Endothelial cell of umbilical vein (primary cell): Measurements from ENCODE around the gene MYH11. TPM values are rescaled to one million over a fixed set of nuclear protein-coding genes. Genes with fewer than 3 reads are reported as not detected.

ENCODE experiments used
- BruUV-seq: library from RNA; stranded (reverse); fragments of 400-500 nt; replicated peaks from 2 replicates; lab custom pipeline; 2021; lab: Mats Ljungman, UMichigan
- CTCF ChIA-PET: fragments of 300-600, 350-600 bp; sonication (Branson Sonifier 250); formaldehyde crosslinking; loops from one replicate; lab custom pipeline; 2021; ENCODE audit warnings: antibody characterized with exemption, inconsistent platforms; lab: Charles Lee
- POLR2A ChIA-PET: fragments of 300-600, 350-600 bp; sonication (Branson Sonifier 250); formaldehyde crosslinking; loops from one replicate; lab custom pipeline; 2021; ENCODE audit warnings: antibody characterized with exemption, inconsistent platforms; lab: Charles Lee
- DNase-seq: peaks from one replicate; pipeline ENCODE4 v3.0.0-alpha.2; 2011; ENCODE audit warnings: low read depth, low spot score
- FAIRE-seq: peaks from 2 replicates; lab custom pipeline; 2011; peaks lifted over from hg19 to GRCh38; lab: Jason Lieb, UNC
- H2AFZ ChIP-seq: 2 replicates; pipeline ENCODE4 v1.6.0; 2012; ENCODE audit warnings: low read depth, low read length, control low read depth, inconsistent platforms
- H3K27ac ChIP-seq: 2 replicates; pipeline ENCODE4 v1.5.1; 2011; ENCODE audit warnings: low read depth, mild to moderate bottlenecking, control low read depth, low read length, moderate library complexity; ENCODE audit not compliant: insufficient read depth
- H3K27me3 ChIP-seq, 2 experiments: 2 replicates each; pipeline versions ENCODE4 v1.6.0 to v1.6.1; 2011; ENCODE audit warnings: low read length in 2 of 2, mixed read lengths in 1 of 2; ENCODE audit not compliant: control insufficient read depth in 2 of 2, insufficient read depth in 2 of 2
- H3K36me3 ChIP-seq, 2 experiments: 2 replicates in 1 of 2; 3 replicates in 1 of 2; pipeline ENCODE4 v1.5.1; 2011; ENCODE audit warnings: low read length in 2 of 2, mild to moderate bottlenecking in 1 of 2, moderate library complexity in 1 of 2; ENCODE audit not compliant: control insufficient read depth in 2 of 2, insufficient read depth in 2 of 2; ENCODE audit errors: extremely low read depth in 1 of 2
- H3K4me1 ChIP-seq: 3 replicates; pipeline ENCODE4 v1.5.1; 2011; ENCODE audit warnings: mild to moderate bottlenecking, low read length; ENCODE audit not compliant: control insufficient read depth, insufficient read depth; ENCODE audit errors: extremely low read depth
- H3K4me2 ChIP-seq: 2 replicates; pipeline ENCODE4 v1.6.1; 2011; ENCODE audit warnings: low read length, control low read depth, mixed read lengths; ENCODE audit not compliant: insufficient read depth
- H3K4me3 ChIP-seq, 3 experiments: fragments of 200-600 bp in 1 of 3; sonication (generic), shearing (Covaris generic) in 1 of 3; replicated peaks in 1 of 3; 2 replicates each; pipeline ENCODE4 v1.5.1; 2011 to 2016; ENCODE audit warnings: control low read depth in 3 of 3, low read length in 3 of 3, mild to moderate bottlenecking in 2 of 3, inconsistent platforms in 1 of 3, low read depth in 1 of 3, moderate library complexity in 1 of 3; ENCODE audit not compliant: insufficient read depth in 1 of 3
- H3K79me2 ChIP-seq: 2 replicates; pipeline ENCODE4 v1.6.0; 2012; ENCODE audit warnings: low read length, inconsistent platforms; ENCODE audit not compliant: control insufficient read depth, insufficient read depth
- H3K9ac ChIP-seq: replicated peaks from 2 replicates; pipeline ENCODE3; 2011; ENCODE audit warnings: low read length, control low read depth; ENCODE audit not compliant: insufficient read depth; ENCODE audit errors: extremely low read depth
- H3K9me1 ChIP-seq: replicated peaks from 3 replicates; pipeline ENCODE4 v1.6.0; 2011; ENCODE audit warnings: mild to moderate bottlenecking, low read length; ENCODE audit not compliant: control insufficient read depth, insufficient read depth; ENCODE audit errors: extremely low read depth
- H3K9me3 ChIP-seq: replicated peaks from 2 replicates; pipeline ENCODE4 v1.5.1; 2012; ENCODE audit warnings: low read length, inconsistent platforms; ENCODE audit not compliant: control insufficient read depth, insufficient read depth
- H4K20me1 ChIP-seq: replicated peaks from 2 replicates; pipeline ENCODE3; 2011; ENCODE audit warnings: mild to moderate bottlenecking, low read length; ENCODE audit not compliant: control insufficient read depth, insufficient read depth; ENCODE audit errors: extremely low read depth
- CTCF ChIP-seq, 2 donors: IDR thresholded peaks; 1 replicate in 1 of 2; 2 replicates in 1 of 2; pipeline ENCODE4 v1.5.1; 2011; ENCODE audit warnings: low read length in 2 of 2, mild to moderate bottlenecking in 2 of 2, moderate library complexity in 2 of 2, control low read depth in 1 of 2, inconsistent platforms in 1 of 2, low read depth in 1 of 2; ENCODE audit not compliant: insufficient read depth in 1 of 2; ENCODE audit errors: extremely low read depth in 1 of 2
- GATA2 ChIP-seq: IDR thresholded peaks from 2 replicates; pipeline ENCODE4 v1.7.0; 2011; ENCODE audit warnings: low read depth, mild to moderate bottlenecking, moderate library complexity, mixed read lengths, low read length; ENCODE audit not compliant: insufficient read length, insufficient read depth
- JUN ChIP-seq: IDR thresholded peaks from 2 replicates; pipeline ENCODE4 v1.6.1; 2011; ENCODE audit warnings: borderline replicate concordance, low read depth; ENCODE audit not compliant: insufficient read length, insufficient read depth
- MYC ChIP-seq: IDR thresholded peaks from one replicate; pipeline ENCODE4 v1.6.1; 2011; ENCODE audit warnings: mild to moderate bottlenecking, low read depth, low read length
- POLR2A ChIP-seq: IDR thresholded peaks from 2 replicates; pipeline ENCODE4 v1.6.1; 2012; ENCODE audit warnings: low read depth, mild to moderate bottlenecking, control low read depth, low read length
- dilution Hi-C: fragments of 300-500 bp; cut with MboI; formaldehyde crosslinking; loops from one replicate; pipeline ENCODE4 v1.15.0; 2019; ENCODE audit warnings: low sequenced_read_pairs; ENCODE audit not compliant: extremely low pct_ligation_motif_present
- intact Hi-C: fragments of 100-400 bp; cut with micrococcal nuclease; formaldehyde crosslinking; loops from one replicate; pipeline ENCODE4 v1.10.0; 2022
- polyA plus RNA-seq, 4 experiments: library from polyadenylated mRNA; depleted of rRNA in 3 of 4; stranded (reverse) in 3 of 4; unstranded in 1 of 4; fragments of >200 nt; gene quantifications; 2 replicates each; pipeline versions ENCODE4 v1.2.1 to v1.2.3, GENCODE V29; 2011 to 2012; ENCODE audit warnings: missing spikeins in 1 of 4
- total RNA-seq: library from RNA; stranded (reverse); gene quantifications from 2 replicates; pipeline ENCODE4 v1.2.3, GENCODE V29; 2021

The MYH11 gene
- total and polyA plus RNA-seq, 2 donors (not counting 3 experiments of a cell fraction or from before 2014, with no cell fraction given), result not detected

- dilution Hi-C loops, result no loop called here
Observed at GRCh38 chr16:15781650-15782049, 75.2 kb downstream of the MYH11 start.

More at GRCh38 chr16:15781650-15782049, 75.2 kb downstream of the MYH11 start:
- H2AFZ ChIP-seq, result no peak overlapping the region
- no peak overlapping the region for H3K4me2 ChIP-seq
- H3K79me2 ChIP-seq, result no peaks in the 10 kb centered on the region
- H3K9me1 ChIP-seq, result no peaks in the 10 kb centered on the region
- no peak for FAIRE-seq
- no peaks in the 10 kb centered on the region for H3K36me3 ChIP-seq
- CTCF ChIA-PET, result interaction anchor here (0.9 kb wide), 1 partner anchor 40 kb away, joined by 3 read pairs; no protein-coding TSS in a partner anchor
- intact Hi-C loops, result no loop called here
- H3K4me3 ChIP-seq, result no peak overlapping the region
- H3K27me3 ChIP-seq, result peaks cover 2 to 3% of the 10 kb centered on the region in 2 experiments
- H3K9ac ChIP-seq, result no peak overlapping the region
- H4K20me1 ChIP-seq, result no peaks in the 10 kb centered on the region
- no peak overlapping the region for H3K27ac ChIP-seq
- no peaks in the 10 kb centered on the region for H3K9me3 ChIP-seq
- TF ChIP-seq CTCF (IDR thresholded peaks at IDR 0.05; ENCODE audit: extremely low read depth in 1 of 2, insufficient read depth in 1 of 2, low read depth in 1 of 2, low read length in 2 of 2) (no peak), GATA2 (no peak), JUN (no peak), MYC (no peak), POLR2A (no peak)
- H3K4me1 ChIP-seq, result no peaks in the 10 kb centered on the region
- no TSS peak for BruUV-seq
- no peak for DNase-seq
- POLR2A ChIA-PET, result no interaction called here
